K562 (cell line): ENCODE results near the gene ZFP62. TPM values are rescaled to one million over a fixed set of nuclear protein-coding genes. Genes with fewer than 3 reads are reported as not detected.
A peak's percentile ranks its signal among the peaks of the same experiment; 100 is the strongest.

Experiments
- BCOR ChIP-seq: fragments of 450-650 bp; IDR thresholded peaks from 2 replicates; pipeline ENCODE4 v1.6.1; 2016
- CBX3 ChIP-seq, 2 experiments: IDR thresholded peaks; 1 replicate in 1 of 2; 2 replicates in 1 of 2; pipeline ENCODE4 v1.6.1; 2012; ENCODE audit warnings: inconsistent platforms in 2 of 2, low read length in 2 of 2, borderline replicate concordance in 1 of 2, control low read depth in 1 of 2
- EP300 ChIP-seq: IDR thresholded peaks from 2 replicates; pipeline ENCODE4 v1.6.1; 2012; ENCODE audit warnings: low read length, improper control_type of control experiment
- FOXP4 ChIP-seq: sonication (generic); formaldehyde crosslinking; IDR thresholded peaks from 2 replicates; pipeline ENCODE4 v1.8.0; 2022; ENCODE audit warnings: mild to moderate bottlenecking, missing genetic modification reagents, borderline replicate concordance
- KLF1 ChIP-seq: fragments of 450-650 bp; IDR thresholded peaks from 2 replicates; pipeline ENCODE4 v1.6.1; 2016; ENCODE audit warnings: missing genetic modification characterization, missing compliant biosample characterization
- MLLT1 ChIP-seq, 2 experiments: fragments of 450-650 bp; IDR thresholded peaks; 2 replicates each; pipeline ENCODE4 v1.6.1; 2016
- MNT ChIP-seq, 2 experiments: fragments of 450-650 bp; conservative IDR thresholded peaks; 2 replicates each; pipeline ENCODE4 v1.6.1; 2017; ENCODE audit warnings: mild to moderate bottlenecking in 2 of 2, moderate library complexity in 2 of 2
- PRPF4 ChIP-seq: fragments of 200-400 bp; formaldehyde crosslinking; IDR thresholded peaks from one replicate; pipeline ENCODE4 v1.6.1; 2017; ENCODE audit warnings: low read length, low read depth, mild to moderate bottlenecking; ENCODE audit not compliant: insufficient read depth, poor library complexity, severe bottlenecking
- SAP30 ChIP-seq: fragments of 200-600 bp; sonication (generic); IDR thresholded peaks from 2 replicates; pipeline ENCODE4 v1.6.1; 2012; ENCODE audit warnings: borderline replicate concordance, low read depth, mild to moderate bottlenecking, moderate library complexity, low read length, control low read depth, inconsistent platforms; ENCODE audit not compliant: insufficient read depth, poor library complexity, severe bottlenecking
- SOX6 ChIP-seq: fragments of 450-650 bp; IDR thresholded peaks from 2 replicates; pipeline ENCODE4 v1.6.1; 2014; ENCODE audit warnings: mild to moderate bottlenecking
- SREBF1 ChIP-seq: fragments of 150-350 bp; IDR thresholded peaks from 2 replicates; pipeline ENCODE4 v1.6.1; 2014; ENCODE audit warnings: antibody characterized with exemption, low read depth, low read length, borderline replicate concordance
- ZFX ChIP-seq: sonication (generic); formaldehyde crosslinking; IDR thresholded peaks from 2 replicates; pipeline ENCODE4 v1.8.0; 2022; ENCODE audit warnings: mild to moderate bottlenecking, missing genetic modification reagents, moderate library complexity
- ZNF347 ChIP-seq: fragments of 450-650 bp; formaldehyde crosslinking; IDR thresholded peaks from 2 replicates; pipeline ENCODE4 v1.4.0; 2020; ENCODE audit warnings: low read depth, mild to moderate bottlenecking, moderate library complexity
- ZNF696 ChIP-seq: fragments of 250-450 bp; sonication (Bioruptor Pico); conservative IDR thresholded peaks from 2 replicates; pipeline ENCODE4 v1.4.0; 2020; ENCODE audit warnings: mild to moderate bottlenecking, moderate library complexity
- ZNF740 ChIP-seq, 3 experiments: fragments of 200-800 bp in 1 of 3; sonication (Bioruptor generic) in 1 of 3; sonication (generic) in 1 of 3; formaldehyde crosslinking in 1 of 3; IDR thresholded peaks; 2 replicates each; pipeline versions ENCODE4 v1.6.1 to v1.8.0; 2016 to 2022; ENCODE audit warnings: mild to moderate bottlenecking in 2 of 3, missing compliant biosample characterization in 2 of 3, missing genetic modification characterization in 2 of 3, missing genetic modification reagents in 1 of 3
- polyA plus RNA-seq, 8 experiments: library from polyadenylated mRNA; depleted of rRNA in 4 of 8; stranded (reverse) in 5 of 8; unstranded in 3 of 8; fragments of >200 nt; fragmentation: Nextera tagmentation in 2 of 8; fragmentation: Illumina TruSeq in 1 of 8; extraction: Ambion mirVana in 2 of 8; extraction: Trizol in 1 of 8; gene quantifications; 2 replicates each; pipeline versions ENCODE4 v1.2.1 to v1.2.3, GENCODE V29; 2011 to 2014; ENCODE audit warnings: inconsistent platforms in 1 of 8, missing spikeins in 1 of 8
- total RNA-seq, 7 experiments: library from RNA; depleted of rRNA in 6 of 7; stranded (reverse); fragments of >200 nt in 6 of 7; fragmentation: Illumina TruSeq in 2 of 7; extraction: Trizol in 2 of 7; gene quantifications; 2 replicates each; pipeline versions ENCODE4 v1.2.1 to v1.2.3, GENCODE V29; 2011 to 2021; ENCODE audit warnings: low replicate concordance in 1 of 7

Gene ZFP62
- total and polyA plus RNA-seq, 9 of the 15 experiments (the other 6 are each of a cell fraction or from before 2014, with no cell fraction given): 12.2 to 37.5 (median 25.0) TPM

- peak; percentile 80 to 87; a peak in 3 of 4 replicates for TF ChIP-seq MNT (conservative IDR thresholded peaks at IDR 0.05)
- TF ChIP-seq ZNF740 (CRISPR knock-in tag; IDR thresholded peaks at IDR 0.05): no peak
- TF ChIP-seq ZNF740 (tag; IDR thresholded peaks at IDR 0.05): no peak
- no peak for TF ChIP-seq SOX6
- TF ChIP-seq ZNF696: no peak
- no peak for TF ChIP-seq PRPF4
- peak; percentile 75 for TF ChIP-seq ZFX (CRISPR knock-in tag)
- peak in 1 of 2 experiments; percentile 51; a peak in 1 of 3 replicates for TF ChIP-seq CBX3 (IDR thresholded peaks at IDR 0.05; ENCODE audit: borderline replicate concordance in 1 of 2, low read length in 2 of 2)
- 0 out of 4 replicates have a peak, but pooled peaks of 1 of the 2 experiments have one; percentile 42 for TF ChIP-seq MLLT1 (IDR thresholded peaks at IDR 0.05)
- TF ChIP-seq BCOR: no peak
- TF ChIP-seq EP300: no peak
- no peak for TF ChIP-seq ZNF347
- TF ChIP-seq SAP30: no peak
- no peak for TF ChIP-seq SREBF1
- TF ChIP-seq FOXP4 (CRISPR knock-in tag): 0 out of 2 replicates have a peak, but pooled peaks have one; percentile 66
- no peak for TF ChIP-seq KLF1 (tag)
Observed at GRCh38 chr5:180809403-180810209, 51.5 kb downstream of the ZFP62 start (continued).
